GM18508 (cell line): Measurements from ENCODE around the gene RAET1G.
"Not testable (repeated sequence)": the region's sequence is repeated elsewhere in the genome, so short reads cannot be mapped to it uniquely, and the experiment has no call there.

Experiments used
- ATAC-seq: cut with Tn5 transposase; IDR thresholded peaks from one replicate; pipeline ENCODE4 v1.9.1; 2021; ENCODE audit warnings: moderate number of reproducible peaks; ENCODE audit not compliant: insufficient read depth, unreplicated experiment

RAET1G gene

GRCh38 chr6:149922642-149923326 lies at the start of gene RAET1G:
TSS of gene RAET1G (minus strand) at chr6:149923121. CDS start at chr6:149923010, 111 bp downstream.
- ATAC-seq = no peak

GRCh38 chr6:149969635-149970034 lies 46.7 kb upstream of the RAET1G start:
- no peak for ATAC-seq

- not testable (repeated sequence) for ATAC-seq
Observed at GRCh38 chr6:149968909-149969308, 46.0 kb upstream of the RAET1G start.

GRCh38 chr6:149967999-149968398 lies 45.1 kb upstream of the RAET1G start:
- not testable (repeated sequence) for ATAC-seq

GRCh38 chr6:149967591-149967990 lies 44.7 kb upstream of the RAET1G start:
- no peak for ATAC-seq

GRCh38 chr6:149966319-149966718 lies 43.4 kb upstream of the RAET1G start:
- ATAC-seq = not testable (repeated sequence)

- no peak for ATAC-seq
Observed at GRCh38 chr6:149965194-149966020, 42.5 kb upstream of the RAET1G start.

- ATAC-seq = no peak
Observed at GRCh38 chr6:149964308-149965193, 41.6 kb upstream of the RAET1G start.

- ATAC-seq = no peak
Observed at GRCh38 chr6:149963462-149964307, 40.8 kb upstream of the RAET1G start, which contains the start of gene ULBP1. TSS of gene ULBP1 (plus strand) at chr6:149963943. CDS start at chr6:149964050, 107 bp downstream.

- no peak for ATAC-seq
Observed at GRCh38 chr6:149963212-149963461, 40.2 kb upstream of the RAET1G start.

GRCh38 chr6:149962461-149963211 lies 39.7 kb upstream of the RAET1G start:
- ATAC-seq = no peak

- ATAC-seq = no peak
Observed at GRCh38 chr6:149961728-149962425, 39.0 kb upstream of the RAET1G start.

- ATAC-seq = no peak
Observed at GRCh38 chr6:149960488-149960887, 37.6 kb upstream of the RAET1G start.

GRCh38 chr6:149959806-149960205 lies 36.9 kb upstream of the RAET1G start:
- ATAC-seq = not testable (repeated sequence)

GRCh38 chr6:149958124-149958523 lies 35.2 kb upstream of the RAET1G start:
- not testable (repeated sequence) for ATAC-seq

GRCh38 chr6:149955654-149956317 lies 32.9 kb upstream of the RAET1G start:
- not testable (repeated sequence) for ATAC-seq

- not testable (repeated sequence) for ATAC-seq
Observed at GRCh38 chr6:149954984-149955653, 32.2 kb upstream of the RAET1G start.
